Measurements from ENCODE around the gene MMP8.

- TF ChIP-seq CTCF (conservative IDR thresholded peaks at IDR 0.05; ENCODE audit: low read depth in 2 of 2), result no peak
- no peak for TF ChIP-seq EZH2 (IDR thresholded peaks at IDR 0.05; ENCODE audit: low read depth, unreplicated experiment)
- TF ChIP-seq REST (IDR thresholded peaks at IDR 0.05; ENCODE audit: unreplicated experiment), result no peak
- no peak for TF ChIP-seq POLR2AphosphoS5 (IDR thresholded peaks at IDR 0.05; ENCODE audit: low read depth)
- no peak for TF ChIP-seq STAT1 (IDR thresholded peaks at IDR 0.05; ENCODE audit: unreplicated experiment)
Measured at GRCh38 chr11:102753267-102753666, 28.5 kb upstream of the MMP8 start.
